PC-3 (cell line): ENCODE measurements around the gene DMD.

Experiments
- EZH2phosphoT487 ChIP-seq: fragments of 300-600 bp; sonication (generic); IDR thresholded peaks from 2 replicates; pipeline ENCODE4 v1.6.1; 2018; ENCODE audit warnings: mild to moderate bottlenecking, antibody characterized with exemption, low read length, borderline replicate concordance
- TF ChIP-seq, protein P1 (sequence below): fragments of 300-600 bp; sonication (generic); conservative IDR thresholded peaks from 2 replicates; pipeline ENCODE4 v1.5.1; 2017; ENCODE audit warnings: antibody characterized with exemption, low read depth, mild to moderate bottlenecking, low read length

DNA sequence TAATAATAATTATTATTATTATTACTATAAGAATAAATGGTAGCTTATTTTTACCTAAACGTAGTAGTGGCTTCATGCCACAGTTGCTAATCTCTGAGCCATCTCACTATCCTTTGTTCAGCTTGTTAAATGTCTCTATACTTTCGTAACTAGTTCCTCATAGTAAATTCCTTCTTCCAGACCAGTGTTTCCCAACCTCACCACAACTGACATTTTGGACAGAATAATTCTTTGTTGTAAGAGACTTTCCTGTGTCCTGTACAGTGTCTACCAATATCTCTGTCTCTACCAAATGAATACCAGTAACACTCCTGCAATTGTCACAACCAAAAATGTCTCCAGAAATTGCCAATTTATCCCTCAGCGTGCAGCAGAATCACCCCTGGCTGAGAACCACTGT, 1040.9 kb downstream of the DMD start:
- TF ChIP-seq, protein P1, sequence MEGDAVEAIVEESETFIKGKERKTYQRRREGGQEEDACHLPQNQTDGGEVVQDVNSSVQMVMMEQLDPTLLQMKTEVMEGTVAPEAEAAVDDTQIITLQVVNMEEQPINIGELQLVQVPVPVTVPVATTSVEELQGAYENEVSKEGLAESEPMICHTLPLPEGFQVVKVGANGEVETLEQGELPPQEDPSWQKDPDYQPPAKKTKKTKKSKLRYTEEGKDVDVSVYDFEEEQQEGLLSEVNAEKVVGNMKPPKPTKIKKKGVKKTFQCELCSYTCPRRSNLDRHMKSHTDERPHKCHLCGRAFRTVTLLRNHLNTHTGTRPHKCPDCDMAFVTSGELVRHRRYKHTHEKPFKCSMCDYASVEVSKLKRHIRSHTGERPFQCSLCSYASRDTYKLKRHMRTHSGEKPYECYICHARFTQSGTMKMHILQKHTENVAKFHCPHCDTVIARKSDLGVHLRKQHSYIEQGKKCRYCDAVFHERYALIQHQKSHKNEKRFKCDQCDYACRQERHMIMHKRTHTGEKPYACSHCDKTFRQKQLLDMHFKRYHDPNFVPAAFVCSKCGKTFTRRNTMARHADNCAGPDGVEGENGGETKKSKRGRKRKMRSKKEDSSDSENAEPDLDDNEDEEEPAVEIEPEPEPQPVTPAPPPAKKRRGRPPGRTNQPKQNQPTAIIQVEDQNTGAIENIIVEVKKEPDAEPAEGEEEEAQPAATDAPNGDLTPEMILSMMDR: no peak
- TF ChIP-seq EZH2phosphoT487: no peak
